Measurements from ENCODE around the gene SYP.
"Not testable (repeated sequence)": the region's sequence is repeated elsewhere in the genome, so short reads cannot be mapped to it uniquely, and the experiment has no call there.

The SYP gene

GRCh38 chrX:49143154-49143553 is 56.8 kb downstream of the SYP start:
- H3K4me3 ChIP-seq (ENCODE audit: low read depth in 1 of 2, low read length in 2 of 2) = not testable (repeated sequence)

GRCh38 chrX:49142264-49142663 is 57.7 kb downstream of the SYP start:
- H3K27ac ChIP-seq (ENCODE audit: low read depth, low read length); H3K4me1 ChIP-seq (ENCODE audit: control insufficient read depth in 1 of 2, insufficient read depth in 2 of 2, low read length in 2 of 2); H3K4me3 ChIP-seq (ENCODE audit: low read depth in 1 of 2, low read length in 2 of 2); H3K36me3 ChIP-seq (ENCODE audit: control insufficient read depth in 1 of 2, insufficient read depth in 2 of 2, low read length in 2 of 2); H3K9ac ChIP-seq (ENCODE audit: low read depth in 1 of 2, low read length in 2 of 2); H3K27me3 ChIP-seq (ENCODE audit: control insufficient read depth in 1 of 2, insufficient read depth in 2 of 2, low read length in 2 of 2): not testable (repeated sequence)
- peaks cover 13 to 21% of the 10 kb centered on the region in 2 donors for H3K9me3 ChIP-seq (ENCODE audit: control insufficient read depth in 1 of 2, low read length in 2 of 2)

More at GRCh38 chrX:49143154-49143553, 56.8 kb downstream of the SYP start:
- not testable (repeated sequence) for H3K27ac ChIP-seq (ENCODE audit: low read depth, low read length); H3K36me3 ChIP-seq (ENCODE audit: control insufficient read depth in 1 of 2, insufficient read depth in 2 of 2, low read length in 2 of 2); H3K9ac ChIP-seq (ENCODE audit: low read depth in 1 of 2, low read length in 2 of 2); H3K27me3 ChIP-seq (ENCODE audit: control insufficient read depth in 1 of 2, insufficient read depth in 2 of 2, low read length in 2 of 2); H3K4me1 ChIP-seq (ENCODE audit: control insufficient read depth in 1 of 2, insufficient read depth in 2 of 2, low read length in 2 of 2)
- H3K9me3 ChIP-seq (ENCODE audit: control insufficient read depth in 1 of 2, low read length in 2 of 2) = peaks cover 13 to 21% of the 10 kb centered on the region in 2 donors

- Histone ChIP-seq H3K27me3 (ENCODE audit: control insufficient read depth in 1 of 2, insufficient read depth in 2 of 2, low read length in 2 of 2) (no peaks in the 10 kb centered on the region), H3K9me3 (ENCODE audit: control insufficient read depth in 1 of 2, low read length in 2 of 2) (peaks cover 13 to 21% of the 10 kb centered on the region in 2 donors), H3K4me1 (ENCODE audit: control insufficient read depth in 1 of 2, insufficient read depth in 2 of 2, low read length in 2 of 2) (no peaks in the 10 kb centered on the region), H3K27ac (ENCODE audit: low read depth, low read length) (no peak overlapping the region), H3K9ac (ENCODE audit: low read depth in 1 of 2, low read length in 2 of 2) (no peak overlapping the region), H3K4me3 (ENCODE audit: low read depth in 1 of 2, low read length in 2 of 2) (no peak overlapping the region), H3K36me3 (ENCODE audit: control insufficient read depth in 1 of 2, insufficient read depth in 2 of 2, low read length in 2 of 2) (no peaks in the 10 kb centered on the region)
Observed at GRCh38 chrX:49139713-49140112, 60.3 kb downstream of the SYP start.

All from duodenal mucosa (tissue), 2 donors.